ENCODE measurements around the gene NECTIN4. TPM values are rescaled to one million over a fixed set of nuclear protein-coding genes. Genes with fewer than 3 reads are reported as not detected.
A peak's percentile ranks its signal among the peaks of the same experiment; 100 is the strongest.

Gene NECTIN4
- total RNA-seq, 1 donor from 2014 or later: not detected

DNA sequence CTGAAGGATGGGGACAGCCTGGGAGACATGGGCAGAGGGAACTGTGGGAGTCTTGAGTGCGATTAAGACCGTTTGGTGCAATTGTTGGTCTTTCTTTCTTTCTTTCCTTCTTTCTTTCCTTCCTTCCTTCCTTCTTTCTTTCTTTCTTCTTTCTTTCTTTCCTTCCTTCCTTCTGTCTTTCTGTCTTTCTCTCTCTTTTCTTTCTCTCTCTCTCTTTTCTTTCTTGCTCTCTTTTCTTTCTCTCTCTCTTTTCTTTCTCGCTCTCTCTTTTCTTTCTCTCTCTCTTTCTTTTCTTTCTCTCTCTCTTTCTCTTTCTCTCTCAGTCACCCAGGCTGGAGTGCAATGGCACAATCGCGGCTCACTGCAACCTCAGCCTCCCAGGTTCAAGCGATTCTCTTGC lies 5.9 kb upstream of the NECTIN4 start:
- POLR2A ChIA-PET: interaction anchor here (0.7 to 6.4 kb wide), 4 partner anchors 26 to 74 kb away, joined by 4 to 79 read pairs (median 45); partner anchors contain the start of genes ARHGAP30, F11R and USF1
- CTCF ChIA-PET: interaction anchor here (5.7 to 7.1 kb wide), 2 partner anchors 25 to 98 kb away, joined by 79 to 95 read pairs; partner anchors contain the start of gene ARHGAP30
- Mint-ChIP-seq H3K36me3 (ENCODE audit: low read depth) (peaks cover 10% of the 10 kb centered on the region), H3K9me3 (no peaks in the 10 kb centered on the region), H3K4me3 (no peak overlapping the region), H3K27ac (no peak overlapping the region), H3K4me1 (peaks cover 36% of the 10 kb centered on the region), H3K27me3 (no peaks in the 10 kb centered on the region)
- TF ChIP-seq, protein P1, sequence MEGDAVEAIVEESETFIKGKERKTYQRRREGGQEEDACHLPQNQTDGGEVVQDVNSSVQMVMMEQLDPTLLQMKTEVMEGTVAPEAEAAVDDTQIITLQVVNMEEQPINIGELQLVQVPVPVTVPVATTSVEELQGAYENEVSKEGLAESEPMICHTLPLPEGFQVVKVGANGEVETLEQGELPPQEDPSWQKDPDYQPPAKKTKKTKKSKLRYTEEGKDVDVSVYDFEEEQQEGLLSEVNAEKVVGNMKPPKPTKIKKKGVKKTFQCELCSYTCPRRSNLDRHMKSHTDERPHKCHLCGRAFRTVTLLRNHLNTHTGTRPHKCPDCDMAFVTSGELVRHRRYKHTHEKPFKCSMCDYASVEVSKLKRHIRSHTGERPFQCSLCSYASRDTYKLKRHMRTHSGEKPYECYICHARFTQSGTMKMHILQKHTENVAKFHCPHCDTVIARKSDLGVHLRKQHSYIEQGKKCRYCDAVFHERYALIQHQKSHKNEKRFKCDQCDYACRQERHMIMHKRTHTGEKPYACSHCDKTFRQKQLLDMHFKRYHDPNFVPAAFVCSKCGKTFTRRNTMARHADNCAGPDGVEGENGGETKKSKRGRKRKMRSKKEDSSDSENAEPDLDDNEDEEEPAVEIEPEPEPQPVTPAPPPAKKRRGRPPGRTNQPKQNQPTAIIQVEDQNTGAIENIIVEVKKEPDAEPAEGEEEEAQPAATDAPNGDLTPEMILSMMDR (IDR thresholded peaks at IDR 0.05): peak; percentile 28
- intact Hi-C loops (cut with micrococcal nuclease): loop anchor here (5.0 kb wide), 2 partner anchors 83 to 383 kb away; partner anchors contain the start of gene CD48
- no peak for ATAC-seq (ENCODE audit: low read depth)
- DNase-seq: no peak

DNA sequence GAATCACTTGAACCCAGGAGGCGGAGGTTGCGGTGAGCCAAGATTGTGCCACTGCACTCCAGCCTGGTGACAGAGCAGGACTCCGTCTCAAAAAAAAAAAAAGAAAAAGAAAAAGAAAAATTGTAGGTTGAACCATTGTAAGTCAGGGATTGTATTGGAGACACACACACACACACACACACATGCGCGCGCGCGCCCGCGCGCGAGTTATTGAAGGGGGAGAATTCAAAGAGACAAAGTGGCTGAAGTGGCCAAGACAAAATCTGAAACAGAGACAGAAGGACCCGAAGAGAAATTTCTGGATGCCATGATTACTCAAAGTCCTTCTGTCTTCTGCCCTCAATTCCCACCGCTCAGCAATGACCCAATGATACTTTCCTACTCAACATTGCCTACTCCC lies 5.1 kb upstream of the NECTIN4 start:
- Mint-ChIP-seq H3K4me1 (peaks cover 36% of the 10 kb centered on the region), H3K36me3 (ENCODE audit: low read depth) (peaks cover 4% of the 10 kb centered on the region), H3K27ac (no peak overlapping the region), H3K4me3 (no peak overlapping the region), H3K9me3 (no peaks in the 10 kb centered on the region), H3K27me3 (no peaks in the 10 kb centered on the region)
- ATAC-seq (ENCODE audit: low read depth): no peak
- intact Hi-C loops (cut with micrococcal nuclease): no loop called here
- POLR2A ChIA-PET: interaction anchor here (0.7 to 5.7 kb wide), 3 partner anchors 25 to 56 kb away, joined by 4 to 74 read pairs (median 6); partner anchors contain the start of genes ARHGAP30 and DEDD
- CTCF ChIA-PET: interaction anchor here (5.7 kb wide), 1 partner anchor 25 kb away, joined by 95 read pairs; the partner anchor contains the start of gene ARHGAP30
- no peak for DNase-seq
- TF ChIP-seq, protein P1 (IDR thresholded peaks at IDR 0.05): no peak

DNA sequence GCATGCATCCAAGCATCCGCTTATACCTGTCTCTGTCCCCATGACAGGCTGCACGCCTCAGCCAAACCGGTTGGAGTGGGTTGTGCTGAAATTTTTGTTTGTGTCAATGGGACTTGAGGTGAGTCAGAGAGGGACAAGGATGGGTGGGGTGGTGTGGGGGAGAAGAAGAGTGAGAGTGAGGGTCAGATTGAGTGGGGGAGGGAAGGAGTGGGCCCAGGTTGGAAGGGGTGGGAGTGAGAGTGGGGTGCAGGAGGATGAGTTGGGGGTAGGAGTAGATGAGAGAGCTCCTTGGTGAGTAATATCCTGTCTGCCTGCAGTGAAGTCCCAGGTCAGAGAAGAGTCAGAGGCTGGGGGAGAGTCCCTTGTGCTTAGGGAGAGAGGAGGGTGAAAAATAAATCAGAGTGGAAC lies 3.3 kb upstream of the NECTIN4 start:
- ChIA-PET CTCF (interaction anchor here (1.6 kb wide), 1 partner anchor 22 kb away, joined by 4 read pairs; the partner anchor contains the start of gene ARHGAP30), POLR2A (interaction anchor here (0.6 kb wide), 1 partner anchor 48 kb away, joined by 3 read pairs; no protein-coding TSS in a partner anchor)
- TF ChIP-seq, protein P1 (IDR thresholded peaks at IDR 0.05): no peak
- Mint-ChIP-seq H3K27me3 (no peaks in the 10 kb centered on the region), H3K27ac (no peak overlapping the region), H3K9me3 (no peaks in the 10 kb centered on the region), H3K4me1 (peaks cover 24% of the 10 kb centered on the region), H3K4me3 (no peak overlapping the region), H3K36me3 (ENCODE audit: low read depth) (no peaks in the 10 kb centered on the region)
- ATAC-seq (ENCODE audit: low read depth) (no peak), DNase-seq (no peak)
- intact Hi-C loops (cut with micrococcal nuclease): no loop called here

DNA sequence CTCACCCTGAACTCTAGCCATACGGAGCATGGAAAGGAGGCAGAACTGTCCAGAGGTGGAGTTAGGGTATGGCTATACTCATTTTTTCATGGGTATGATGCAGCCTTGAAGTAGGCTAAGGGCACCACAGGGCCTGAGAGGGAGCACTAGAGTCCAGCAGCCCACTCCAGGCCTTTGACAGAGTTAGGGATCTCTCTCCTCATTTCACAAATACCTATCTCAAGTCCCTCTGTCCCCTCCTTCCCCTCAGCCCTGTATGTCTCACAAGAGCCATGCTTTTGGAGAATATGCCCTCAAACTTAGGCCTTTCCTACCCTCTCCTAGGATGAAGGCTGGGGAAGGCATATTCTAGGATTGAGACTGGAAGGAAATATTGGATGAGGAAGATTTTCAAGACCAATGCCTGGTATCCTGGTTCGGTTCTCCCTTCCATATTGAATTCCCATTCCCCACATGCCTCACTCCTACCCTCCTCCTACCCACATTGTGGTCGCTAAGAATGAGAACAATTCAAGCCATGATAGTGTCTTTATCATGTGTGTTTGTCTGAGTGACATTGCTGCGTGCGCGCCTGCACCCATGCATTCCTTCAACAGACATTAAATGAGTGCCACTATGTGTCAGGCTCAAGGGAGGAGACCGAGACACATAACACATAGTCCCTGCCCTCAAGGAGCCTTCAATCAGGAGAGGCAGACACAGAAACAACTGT lies 2.6 kb upstream of the NECTIN4 start:
- TF ChIP-seq, protein P1 (IDR thresholded peaks at IDR 0.05): no peak
- Mint-ChIP-seq H3K27me3 (no peaks in the 10 kb centered on the region), H3K27ac (no peak overlapping the region), H3K4me3 (no peak overlapping the region), H3K36me3 (ENCODE audit: low read depth) (no peaks in the 10 kb centered on the region), H3K4me1 (peaks cover 17% of the 10 kb centered on the region), H3K9me3 (no peaks in the 10 kb centered on the region)
- ATAC-seq (ENCODE audit: low read depth) (no peak), DNase-seq (no peak)
- intact Hi-C loops (cut with micrococcal nuclease): loop anchor here (2.0 kb wide), 1 partner anchor 15 kb away; no protein-coding TSS in a partner anchor
- ChIA-PET CTCF (interaction anchor here (1.6 kb wide), 1 partner anchor 22 kb away, joined by 4 read pairs; the partner anchor contains the start of gene ARHGAP30), POLR2A (interaction anchor here (0.6 kb wide), 1 partner anchor 48 kb away, joined by 3 read pairs; no protein-coding TSS in a partner anchor)

DNA sequence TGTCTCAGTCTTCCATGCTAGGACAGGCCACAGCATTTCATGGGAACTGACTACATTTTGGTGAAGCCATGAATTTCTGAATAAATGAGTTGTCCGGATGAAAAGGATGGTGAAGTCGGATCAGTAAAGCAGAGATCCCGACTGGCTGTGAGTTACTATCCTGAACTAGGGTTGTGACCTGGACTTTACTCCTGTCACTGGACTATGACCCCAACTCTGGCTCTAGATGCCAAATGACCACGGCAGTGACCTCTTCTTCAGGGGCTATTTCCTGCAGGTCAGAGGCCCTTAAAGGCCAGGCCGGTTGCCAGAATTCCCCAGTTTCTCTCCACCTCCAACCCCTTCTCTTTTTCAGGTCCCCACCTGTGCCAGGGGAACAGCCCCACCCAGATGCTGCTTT lies 1.7 kb upstream of the NECTIN4 start:
- DNase-seq: no peak
- Mint-ChIP-seq H3K36me3 (ENCODE audit: low read depth) (no peaks in the 10 kb centered on the region), H3K4me3 (no peak overlapping the region), H3K27me3 (no peaks in the 10 kb centered on the region), H3K9me3 (no peaks in the 10 kb centered on the region), H3K4me1 (peaks cover 9% of the 10 kb centered on the region), H3K27ac (no peak overlapping the region)
- POLR2A ChIA-PET: no interaction called here
- CTCF ChIA-PET: no interaction called here
- ATAC-seq (ENCODE audit: low read depth): no peak
- intact Hi-C loops (cut with micrococcal nuclease): loop anchor here (2.0 kb wide), 1 partner anchor 14 kb away; no protein-coding TSS in a partner anchor
- TF ChIP-seq, protein P1 (IDR thresholded peaks at IDR 0.05): no peak
